Endothelial cell of umbilical vein (primary cell): ENCODE results near the gene PPP1R15B. TPM values are rescaled to one million over a fixed set of nuclear protein-coding genes. Genes with fewer than 3 reads are reported as not detected.

ENCODE experiments used
- BruUV-seq: library from RNA; stranded (reverse); fragments of 400-500 nt; replicated peaks from 2 replicates; lab custom pipeline; 2021; lab: Mats Ljungman, UMichigan
- CTCF ChIA-PET: fragments of 300-600, 350-600 bp; sonication (Branson Sonifier 250); formaldehyde crosslinking; loops from one replicate; lab custom pipeline; 2021; ENCODE audit warnings: antibody characterized with exemption, inconsistent platforms; lab: Charles Lee
- POLR2A ChIA-PET: fragments of 300-600, 350-600 bp; sonication (Branson Sonifier 250); formaldehyde crosslinking; loops from one replicate; lab custom pipeline; 2021; ENCODE audit warnings: antibody characterized with exemption, inconsistent platforms; lab: Charles Lee
- DNase-seq: peaks from one replicate; pipeline ENCODE4 v3.0.0-alpha.2; 2011; ENCODE audit warnings: low read depth, low spot score
- FAIRE-seq: peaks from 2 replicates; lab custom pipeline; 2011; peaks lifted over from hg19 to GRCh38; lab: Jason Lieb, UNC
- H2AFZ ChIP-seq: 2 replicates; pipeline ENCODE4 v1.6.0; 2012; ENCODE audit warnings: low read depth, low read length, control low read depth, inconsistent platforms
- H3K27ac ChIP-seq: 2 replicates; pipeline ENCODE4 v1.5.1; 2011; ENCODE audit warnings: low read depth, mild to moderate bottlenecking, control low read depth, low read length, moderate library complexity; ENCODE audit not compliant: insufficient read depth
- H3K27me3 ChIP-seq, 2 experiments: 2 replicates each; pipeline versions ENCODE4 v1.6.0 to v1.6.1; 2011; ENCODE audit warnings: low read length in 2 of 2, mixed read lengths in 1 of 2; ENCODE audit not compliant: control insufficient read depth in 2 of 2, insufficient read depth in 2 of 2
- H3K36me3 ChIP-seq, 2 experiments: 2 replicates in 1 of 2; 3 replicates in 1 of 2; pipeline ENCODE4 v1.5.1; 2011; ENCODE audit warnings: low read length in 2 of 2, mild to moderate bottlenecking in 1 of 2, moderate library complexity in 1 of 2; ENCODE audit not compliant: control insufficient read depth in 2 of 2, insufficient read depth in 2 of 2; ENCODE audit errors: extremely low read depth in 1 of 2
- H3K4me1 ChIP-seq: 3 replicates; pipeline ENCODE4 v1.5.1; 2011; ENCODE audit warnings: mild to moderate bottlenecking, low read length; ENCODE audit not compliant: control insufficient read depth, insufficient read depth; ENCODE audit errors: extremely low read depth
- H3K4me2 ChIP-seq: 2 replicates; pipeline ENCODE4 v1.6.1; 2011; ENCODE audit warnings: low read length, control low read depth, mixed read lengths; ENCODE audit not compliant: insufficient read depth
- H3K4me3 ChIP-seq, 3 experiments: fragments of 200-600 bp in 1 of 3; sonication (generic), shearing (Covaris generic) in 1 of 3; replicated peaks in 1 of 3; 2 replicates each; pipeline ENCODE4 v1.5.1; 2011 to 2016; ENCODE audit warnings: control low read depth in 3 of 3, low read length in 3 of 3, mild to moderate bottlenecking in 2 of 3, inconsistent platforms in 1 of 3, low read depth in 1 of 3, moderate library complexity in 1 of 3; ENCODE audit not compliant: insufficient read depth in 1 of 3
- H3K79me2 ChIP-seq: 2 replicates; pipeline ENCODE4 v1.6.0; 2012; ENCODE audit warnings: low read length, inconsistent platforms; ENCODE audit not compliant: control insufficient read depth, insufficient read depth
- H3K9ac ChIP-seq: replicated peaks from 2 replicates; pipeline ENCODE3; 2011; ENCODE audit warnings: low read length, control low read depth; ENCODE audit not compliant: insufficient read depth; ENCODE audit errors: extremely low read depth
- H3K9me1 ChIP-seq: replicated peaks from 3 replicates; pipeline ENCODE4 v1.6.0; 2011; ENCODE audit warnings: mild to moderate bottlenecking, low read length; ENCODE audit not compliant: control insufficient read depth, insufficient read depth; ENCODE audit errors: extremely low read depth
- H3K9me3 ChIP-seq: replicated peaks from 2 replicates; pipeline ENCODE4 v1.5.1; 2012; ENCODE audit warnings: low read length, inconsistent platforms; ENCODE audit not compliant: control insufficient read depth, insufficient read depth
- H4K20me1 ChIP-seq: replicated peaks from 2 replicates; pipeline ENCODE3; 2011; ENCODE audit warnings: mild to moderate bottlenecking, low read length; ENCODE audit not compliant: control insufficient read depth, insufficient read depth; ENCODE audit errors: extremely low read depth
- EZH2 ChIP-seq: IDR thresholded peaks from 2 replicates; pipeline ENCODE4 v1.6.1; 2012; ENCODE audit warnings: borderline replicate concordance, low read depth, mild to moderate bottlenecking, moderate library complexity, low read length, inconsistent platforms; ENCODE audit not compliant: severe bottlenecking
- FOS ChIP-seq: IDR thresholded peaks from 2 replicates; pipeline ENCODE4 v1.6.1; 2011; ENCODE audit warnings: mild to moderate bottlenecking, low read length, moderate library complexity, borderline replicate concordance; ENCODE audit not compliant: insufficient read depth
- GATA2 ChIP-seq: IDR thresholded peaks from 2 replicates; pipeline ENCODE4 v1.7.0; 2011; ENCODE audit warnings: low read depth, mild to moderate bottlenecking, moderate library complexity, mixed read lengths, low read length; ENCODE audit not compliant: insufficient read length, insufficient read depth
- JUN ChIP-seq: IDR thresholded peaks from 2 replicates; pipeline ENCODE4 v1.6.1; 2011; ENCODE audit warnings: borderline replicate concordance, low read depth; ENCODE audit not compliant: insufficient read length, insufficient read depth
- MYC ChIP-seq: IDR thresholded peaks from one replicate; pipeline ENCODE4 v1.6.1; 2011; ENCODE audit warnings: mild to moderate bottlenecking, low read depth, low read length
- POLR2A ChIP-seq: IDR thresholded peaks from 2 replicates; pipeline ENCODE4 v1.6.1; 2012; ENCODE audit warnings: low read depth, mild to moderate bottlenecking, control low read depth, low read length
- POLR2AphosphoS5 ChIP-seq: IDR thresholded peaks from 2 replicates; pipeline ENCODE4 v1.6.1; 2012; ENCODE audit warnings: low read depth, mild to moderate bottlenecking, control low read depth, low read length, moderate library complexity; ENCODE audit not compliant: insufficient read depth
- dilution Hi-C: fragments of 300-500 bp; cut with MboI; formaldehyde crosslinking; loops from one replicate; pipeline ENCODE4 v1.15.0; 2019; ENCODE audit warnings: low sequenced_read_pairs; ENCODE audit not compliant: extremely low pct_ligation_motif_present
- intact Hi-C: fragments of 100-400 bp; cut with micrococcal nuclease; formaldehyde crosslinking; loops from one replicate; pipeline ENCODE4 v1.10.0; 2022
- polyA plus RNA-seq, 4 experiments: library from polyadenylated mRNA; depleted of rRNA in 3 of 4; stranded (reverse) in 3 of 4; unstranded in 1 of 4; fragments of >200 nt; gene quantifications; 2 replicates each; pipeline versions ENCODE4 v1.2.1 to v1.2.3, GENCODE V29; 2011 to 2012; ENCODE audit warnings: missing spikeins in 1 of 4
- total RNA-seq: library from RNA; stranded (reverse); gene quantifications from 2 replicates; pipeline ENCODE4 v1.2.3, GENCODE V29; 2021
- TF ChIP-seq, protein P1 (sequence below), 2 donors: IDR thresholded peaks; 1 replicate in 1 of 2; 2 replicates in 1 of 2; pipeline ENCODE4 v1.5.1; 2011; ENCODE audit warnings: low read length in 2 of 2, mild to moderate bottlenecking in 2 of 2, moderate library complexity in 2 of 2, control low read depth in 1 of 2, inconsistent platforms in 1 of 2, low read depth in 1 of 2; ENCODE audit not compliant: insufficient read depth in 1 of 2; ENCODE audit errors: extremely low read depth in 1 of 2
- TF ChIP-seq, protein P2 (sequence below): IDR thresholded peaks from 2 replicates; pipeline ENCODE4 v1.6.1; 2011; ENCODE audit not compliant: insufficient read depth, insufficient read length

The PPP1R15B gene
- total and polyA plus RNA-seq, 2 donors (not counting 3 experiments of a cell fraction or from before 2014, with no cell fraction given): 16.8 to 39.8 TPM

DNA sequence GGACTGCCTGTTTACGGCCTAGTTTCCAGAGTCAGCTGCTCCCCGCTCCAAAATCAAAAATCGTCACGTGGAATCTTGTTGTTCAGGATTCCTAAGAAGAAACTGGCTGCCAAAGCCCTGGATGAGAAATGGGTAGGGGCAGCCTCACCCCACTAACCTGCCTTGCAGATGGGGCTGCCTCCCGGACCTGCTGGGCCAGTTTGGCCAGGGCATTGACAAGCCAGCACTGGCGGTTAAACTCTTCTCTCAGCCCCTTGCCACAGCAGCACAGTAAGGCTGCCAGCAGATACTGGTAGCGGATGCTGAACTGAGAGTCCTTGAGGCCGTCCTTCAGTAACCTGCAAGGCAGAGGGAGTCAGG lies 31.6 kb upstream of the PPP1R15B start:
- no peaks in the 10 kb centered on the region for H4K20me1 ChIP-seq
- H3K4me2 ChIP-seq: no peak overlapping the region
- no peak overlapping the region for H2AFZ ChIP-seq
- peaks cover 40% of the 10 kb centered on the region for H3K4me1 ChIP-seq
- dilution Hi-C loops: loop anchor here (10.0 kb wide), 1 partner anchor 62 kb away; no protein-coding TSS in a partner anchor
- no peaks in the 10 kb centered on the region for H3K9me3 ChIP-seq
- DNase-seq: no peak
- H3K9me1 ChIP-seq: no peaks in the 10 kb centered on the region
- H3K9ac ChIP-seq: no peak overlapping the region
- ChIA-PET CTCF (interaction anchor here (0.6 to 34.5 kb wide), 8 partner anchors 9 to 364 kb away, joined by 3 to 1267 read pairs (median 3); partner anchors contain the start of gene PIK3C2B), POLR2A (no interaction called here)
- TF ChIP-seq EZH2 (no peak), POLR2AphosphoS5 (no peak), MYC (no peak), FOS (no peak), GATA2 (no peak), JUN (no peak), POLR2A (no peak)
- TF ChIP-seq, protein P1, sequence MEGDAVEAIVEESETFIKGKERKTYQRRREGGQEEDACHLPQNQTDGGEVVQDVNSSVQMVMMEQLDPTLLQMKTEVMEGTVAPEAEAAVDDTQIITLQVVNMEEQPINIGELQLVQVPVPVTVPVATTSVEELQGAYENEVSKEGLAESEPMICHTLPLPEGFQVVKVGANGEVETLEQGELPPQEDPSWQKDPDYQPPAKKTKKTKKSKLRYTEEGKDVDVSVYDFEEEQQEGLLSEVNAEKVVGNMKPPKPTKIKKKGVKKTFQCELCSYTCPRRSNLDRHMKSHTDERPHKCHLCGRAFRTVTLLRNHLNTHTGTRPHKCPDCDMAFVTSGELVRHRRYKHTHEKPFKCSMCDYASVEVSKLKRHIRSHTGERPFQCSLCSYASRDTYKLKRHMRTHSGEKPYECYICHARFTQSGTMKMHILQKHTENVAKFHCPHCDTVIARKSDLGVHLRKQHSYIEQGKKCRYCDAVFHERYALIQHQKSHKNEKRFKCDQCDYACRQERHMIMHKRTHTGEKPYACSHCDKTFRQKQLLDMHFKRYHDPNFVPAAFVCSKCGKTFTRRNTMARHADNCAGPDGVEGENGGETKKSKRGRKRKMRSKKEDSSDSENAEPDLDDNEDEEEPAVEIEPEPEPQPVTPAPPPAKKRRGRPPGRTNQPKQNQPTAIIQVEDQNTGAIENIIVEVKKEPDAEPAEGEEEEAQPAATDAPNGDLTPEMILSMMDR (IDR thresholded peaks at IDR 0.05; ENCODE audit: extremely low read depth in 1 of 2, insufficient read depth in 1 of 2, low read depth in 1 of 2, low read length in 2 of 2): no peak
- TF ChIP-seq, protein P2, sequence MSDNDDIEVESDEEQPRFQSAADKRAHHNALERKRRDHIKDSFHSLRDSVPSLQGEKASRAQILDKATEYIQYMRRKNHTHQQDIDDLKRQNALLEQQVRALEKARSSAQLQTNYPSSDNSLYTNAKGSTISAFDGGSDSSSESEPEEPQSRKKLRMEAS: no peak
- intact Hi-C loops: loop anchor here (10.0 kb wide), 1 partner anchor 362 kb away; no protein-coding TSS in a partner anchor
- no peak for FAIRE-seq
- no peak overlapping the region for H3K4me3 ChIP-seq
- H3K36me3 ChIP-seq: peaks cover 0 to 40% of the 10 kb centered on the region in 2 experiments
- no peaks in the 10 kb centered on the region for H3K79me2 ChIP-seq
- BruUV-seq: no TSS peak
- H3K27me3 ChIP-seq: no peaks in the 10 kb centered on the region
- H3K27ac ChIP-seq: no peak overlapping the region
